ENCODE results near the gene RSKR. TPM values are rescaled to one million over a fixed set of nuclear protein-coding genes. Genes with fewer than 3 reads are reported as not detected.

The RSKR gene
- total RNA-seq, 1 experiment from 2014 or later = 12.1 TPM

Other genes starting within 250 kb of the RSKR start
- not detected in 2 replicates for gene SEBOX, start 249.0 kb downstream of the RSKR start, total RNA-seq (2014; rRNA removed; shearing (Covaris generic))
- gene VTN, start 243.9 kb downstream of the RSKR start, total RNA-seq (2014; rRNA removed; shearing (Covaris generic)) = not detected in 2 replicates
- 8.0 and 8.6 TPM in 2 replicates for gene SARM1, start 242.5 kb downstream of the RSKR start, total RNA-seq (2014; rRNA removed; shearing (Covaris generic))
- 5.0 and 5.1 TPM in 2 replicates for gene SLC46A1, start 208.0 kb downstream of the RSKR start, total RNA-seq (2014; rRNA removed; shearing (Covaris generic))
- not detected in 2 replicates for gene SLC13A2, start 140.5 kb downstream of the RSKR start, total RNA-seq (2014; rRNA removed; shearing (Covaris generic))
- gene FOXN1, start 107.8 kb downstream of the RSKR start, total RNA-seq (2014; rRNA removed; shearing (Covaris generic)) = not detected in 2 replicates
- gene UNC119, start 61.6 kb downstream of the RSKR start, total RNA-seq (2014; rRNA removed; shearing (Covaris generic)) = 28.9 and 36.7 TPM in 2 replicates
- gene PIGS, start 42.7 kb downstream of the RSKR start, total RNA-seq (2014; rRNA removed; shearing (Covaris generic)) = 62.5 and 65.8 TPM in 2 replicates
- gene ALDOC, start 37.3 kb downstream of the RSKR start, total RNA-seq (2014; rRNA removed; shearing (Covaris generic)) = 43.5 and 46.9 TPM in 2 replicates
- gene SPAG5, start 15.2 kb downstream of the RSKR start, total RNA-seq (2014; rRNA removed; shearing (Covaris generic)) = 62.5 and 71.2 TPM in 2 replicates
- 127 and 129 TPM in 2 replicates for gene BLTP2, start 31.0 kb upstream of the RSKR start, total RNA-seq (2014; rRNA removed; shearing (Covaris generic))
- 50.7 and 52.6 TPM in 2 replicates for gene SDF2, start 47.7 kb upstream of the RSKR start, total RNA-seq (2014; rRNA removed; shearing (Covaris generic))
- 48.1 and 57.9 TPM in 2 replicates for gene SUPT6H, start 48.0 kb upstream of the RSKR start, total RNA-seq (2014; rRNA removed; shearing (Covaris generic))
- 1.7 and 3.8 TPM in 2 replicates for gene PROCA1, start 97.7 kb upstream of the RSKR start, total RNA-seq (2014; rRNA removed; shearing (Covaris generic))
- 0.97 TPM in 1 of 2 replicates, not detected in the other for gene RAB34, start 103.7 kb upstream of the RSKR start, total RNA-seq (2014; rRNA removed; shearing (Covaris generic))
- gene RPL23A, start 105.8 kb upstream of the RSKR start, total RNA-seq (2014; rRNA removed; shearing (Covaris generic)) = 601 and 602 TPM in 2 replicates
- gene TLCD1, start 112.0 kb upstream of the RSKR start, total RNA-seq (2014; rRNA removed; shearing (Covaris generic)) = 30.6 and 44.6 TPM in 2 replicates
- 13.9 and 15.0 TPM in 2 replicates for gene NEK8, start 114.6 kb upstream of the RSKR start, total RNA-seq (2014; rRNA removed; shearing (Covaris generic))
- 295 and 307 TPM in 2 replicates for gene TRAF4, start 129.8 kb upstream of the RSKR start, total RNA-seq (2014; rRNA removed; shearing (Covaris generic))
- 9.5 and 13.0 TPM in 2 replicates for gene FAM222B, start 228.6 kb upstream of the RSKR start, total RNA-seq (2014; rRNA removed; shearing (Covaris generic))
- gene ERAL1, start 240.8 kb upstream of the RSKR start, total RNA-seq (2014; rRNA removed; shearing (Covaris generic)) = 29.1 and 33.0 TPM in 2 replicates